MM.1S (cell line): ENCODE measurements around the gene PRIM1.
A peak's percentile ranks its signal among the peaks of the same experiment; 100 is the strongest.

ENCODE experiments used
- DNase-seq: peaks from one replicate; pipeline ENCODE4 v3.0.0-alpha.2; 2015
- H2AFZ ChIP-seq: fragments of 300-600 bp; sonication (generic); 2 replicates; pipeline ENCODE4 v1.6.0; 2016; ENCODE audit warnings: antibody characterized with exemption, low read length
- H3F3A ChIP-seq: fragments of 300-600 bp; sonication (generic); 2 replicates; pipeline ENCODE4 v1.6.1; 2016; ENCODE audit warnings: mild to moderate bottlenecking, antibody characterized with exemption, low read length, moderate library complexity, mixed read lengths; ENCODE audit not compliant: insufficient read depth
- H3K27ac ChIP-seq: fragments of 300-600 bp; sonication (generic); 2 replicates; pipeline ENCODE4 v1.5.1; 2016; ENCODE audit warnings: mild to moderate bottlenecking, low read length
- H3K27me3 ChIP-seq: fragments of 300-600 bp; sonication (generic); replicated peaks from 2 replicates; pipeline ENCODE4 v1.6.0; 2016; ENCODE audit warnings: low read length; ENCODE audit not compliant: insufficient read depth
- H3K36me3 ChIP-seq: fragments of 300-600 bp; sonication (generic); replicated peaks from 2 replicates; pipeline ENCODE4 v1.6.1; 2016; ENCODE audit warnings: mild to moderate bottlenecking, low read length, mixed read lengths; ENCODE audit not compliant: insufficient read depth
- H3K4me1 ChIP-seq: fragments of 300-600 bp; sonication (generic); 2 replicates; pipeline ENCODE4 v1.6.1; 2016; ENCODE audit warnings: low read length, mixed read lengths
- H3K4me2 ChIP-seq: fragments of 300-600 bp; sonication (generic); 2 replicates; pipeline ENCODE4 v1.6.0; 2016; ENCODE audit warnings: low read depth, low read length
- H3K4me3 ChIP-seq: fragments of 300-600 bp; sonication (generic); 2 replicates; pipeline ENCODE4 v1.5.1; 2016; ENCODE audit warnings: low read length, mixed read lengths
- H3K79me2 ChIP-seq: fragments of 300-600 bp; sonication (generic); 2 replicates; pipeline ENCODE4 v1.6.1; 2016; ENCODE audit warnings: mixed run types, low read length, mixed read lengths
- H3K9ac ChIP-seq: fragments of 300-600 bp; sonication (generic); 2 replicates; pipeline ENCODE4 v1.6.1; 2016; ENCODE audit warnings: low read length, mixed read lengths
- H3K9me2 ChIP-seq: fragments of 300-600 bp; sonication (generic); replicated peaks from 2 replicates; pipeline ENCODE4 v1.6.1; 2016; ENCODE audit warnings: mild to moderate bottlenecking, low read length, mixed read lengths; ENCODE audit not compliant: insufficient read depth
- H3K9me3 ChIP-seq: fragments of 300-600 bp; sonication (generic); replicated peaks from 2 replicates; pipeline ENCODE4 v1.6.1; 2016; ENCODE audit warnings: mild to moderate bottlenecking, low read length, mixed read lengths; ENCODE audit not compliant: insufficient read depth
- H4K20me1 ChIP-seq: fragments of 300-600 bp; sonication (generic); 2 replicates; pipeline ENCODE4 v1.6.1; 2016; ENCODE audit warnings: mild to moderate bottlenecking, low read length, moderate library complexity, mixed read lengths; ENCODE audit not compliant: insufficient read depth
- EZH2 ChIP-seq: fragments of 300-600 bp; sonication (generic); optimal IDR thresholded peaks from 2 replicates; pipeline ENCODE3; 2017; ENCODE audit warnings: low read depth, mild to moderate bottlenecking, antibody characterized with exemption, low read length, mixed read lengths
- EZH2phosphoT487 ChIP-seq: fragments of 300-600 bp; sonication (generic); IDR thresholded peaks from 2 replicates; pipeline ENCODE4 v1.6.1; 2018; ENCODE audit warnings: antibody characterized with exemption, low read length
- TF ChIP-seq, protein P1 (sequence below): fragments of 300-600 bp; sonication (generic); IDR thresholded peaks from 2 replicates; pipeline ENCODE4 v1.5.1; 2016; ENCODE audit warnings: antibody characterized with exemption, low read length, mixed read lengths

Gene PRIM1

DNA sequence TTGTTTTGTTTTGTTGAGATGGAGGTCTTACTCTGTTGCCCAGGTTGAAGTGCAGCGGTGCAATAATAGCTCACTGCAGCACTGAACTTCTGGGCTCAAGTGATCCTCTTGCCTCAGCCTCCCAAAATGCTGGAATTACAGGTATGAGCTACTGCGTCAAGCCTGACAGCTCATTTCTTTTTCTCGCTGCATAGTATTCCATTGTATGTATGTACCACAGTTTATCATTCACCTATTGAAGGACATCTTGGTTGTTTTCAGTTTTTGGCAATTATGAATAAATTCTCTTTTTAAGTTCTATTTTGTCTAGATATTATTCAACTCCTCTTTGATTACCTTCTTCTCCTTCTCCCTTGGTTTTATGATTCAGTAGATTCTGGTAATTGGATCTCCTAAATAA is 24.5 kb upstream of the PRIM1 start:
- TF ChIP-seq, protein P1, sequence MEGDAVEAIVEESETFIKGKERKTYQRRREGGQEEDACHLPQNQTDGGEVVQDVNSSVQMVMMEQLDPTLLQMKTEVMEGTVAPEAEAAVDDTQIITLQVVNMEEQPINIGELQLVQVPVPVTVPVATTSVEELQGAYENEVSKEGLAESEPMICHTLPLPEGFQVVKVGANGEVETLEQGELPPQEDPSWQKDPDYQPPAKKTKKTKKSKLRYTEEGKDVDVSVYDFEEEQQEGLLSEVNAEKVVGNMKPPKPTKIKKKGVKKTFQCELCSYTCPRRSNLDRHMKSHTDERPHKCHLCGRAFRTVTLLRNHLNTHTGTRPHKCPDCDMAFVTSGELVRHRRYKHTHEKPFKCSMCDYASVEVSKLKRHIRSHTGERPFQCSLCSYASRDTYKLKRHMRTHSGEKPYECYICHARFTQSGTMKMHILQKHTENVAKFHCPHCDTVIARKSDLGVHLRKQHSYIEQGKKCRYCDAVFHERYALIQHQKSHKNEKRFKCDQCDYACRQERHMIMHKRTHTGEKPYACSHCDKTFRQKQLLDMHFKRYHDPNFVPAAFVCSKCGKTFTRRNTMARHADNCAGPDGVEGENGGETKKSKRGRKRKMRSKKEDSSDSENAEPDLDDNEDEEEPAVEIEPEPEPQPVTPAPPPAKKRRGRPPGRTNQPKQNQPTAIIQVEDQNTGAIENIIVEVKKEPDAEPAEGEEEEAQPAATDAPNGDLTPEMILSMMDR, result no peak
- TF ChIP-seq EZH2 (no peak), EZH2phosphoT487 (no peak)
- Histone ChIP-seq H3K27me3 (no peaks in the 10 kb centered on the region), H3K36me3 (no peaks in the 10 kb centered on the region), H3K4me2 (no peak overlapping the region), H3K4me3 (no peak overlapping the region), H3K9ac (no peak overlapping the region), H3K9me2 (no peaks in the 10 kb centered on the region), H3K27ac (no peak overlapping the region), H3K79me2 (no peaks in the 10 kb centered on the region), H4K20me1 (no peaks in the 10 kb centered on the region), H3F3A (no peaks in the 10 kb centered on the region), H2AFZ (no peak overlapping the region), H3K9me3 (no peaks in the 10 kb centered on the region), H3K4me1 (no peaks in the 10 kb centered on the region)
- DNase-seq, result no peak

- H3K36me3 ChIP-seq, result no peaks in the 10 kb centered on the region
- no peak overlapping the region for H2AFZ ChIP-seq
- no peak overlapping the region for H3K27ac ChIP-seq
- H3K4me2 ChIP-seq, result peak overlapping the region; percentile 15; the same call in 1 of the 2 replicates
- no peaks in the 10 kb centered on the region for H3K9me2 ChIP-seq
- no peak overlapping the region for H3K4me3 ChIP-seq
- no peaks in the 10 kb centered on the region for H3K79me2 ChIP-seq
- H3F3A ChIP-seq, result no peaks in the 10 kb centered on the region
- no peaks in the 10 kb centered on the region for H4K20me1 ChIP-seq
- no peaks in the 10 kb centered on the region for H3K27me3 ChIP-seq
- H3K9ac ChIP-seq, result no peak overlapping the region
- H3K9me3 ChIP-seq, result no peaks in the 10 kb centered on the region
- DNase-seq, result no peak
- H3K4me1 ChIP-seq, result no peaks in the 10 kb centered on the region
- TF ChIP-seq EZH2phosphoT487 (no peak), EZH2 (no peak)
- TF ChIP-seq, protein P1, result no peak
Measured at GRCh38 chr12:56775638-56776037, 23.5 kb upstream of the PRIM1 start.

DNA sequence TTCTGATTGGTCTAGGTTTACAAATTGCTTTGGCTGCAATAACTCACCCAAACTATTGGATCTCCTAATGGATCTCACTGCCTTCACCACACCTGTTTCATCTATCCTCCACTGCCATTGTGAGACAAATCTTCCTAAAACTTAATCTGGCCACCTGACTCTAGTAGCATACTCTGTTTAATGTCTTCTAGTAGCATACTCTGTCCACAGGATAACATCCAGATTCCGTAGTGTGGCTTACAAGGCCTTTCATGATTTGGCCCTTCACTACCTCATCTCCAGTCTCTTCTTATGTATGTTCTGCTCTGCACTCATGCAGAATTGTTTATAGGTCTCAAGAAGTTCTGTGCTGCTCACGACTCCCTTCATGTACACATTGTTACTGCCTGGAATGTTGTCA is 21.0 kb upstream of the PRIM1 start:
- Histone ChIP-seq H3K4me2 (no peak overlapping the region), H3K4me1 (no peaks in the 10 kb centered on the region), H3K9me3 (no peaks in the 10 kb centered on the region), H3K79me2 (no peaks in the 10 kb centered on the region), H2AFZ (no peak overlapping the region), H3K4me3 (no peak overlapping the region), H4K20me1 (no peaks in the 10 kb centered on the region), H3K27me3 (no peaks in the 10 kb centered on the region), H3K9ac (no peak overlapping the region), H3K9me2 (no peaks in the 10 kb centered on the region), H3K36me3 (no peaks in the 10 kb centered on the region), H3K27ac (no peak overlapping the region), H3F3A (no peaks in the 10 kb centered on the region)
- TF ChIP-seq EZH2, result no peak
- DNase-seq, result no peak

GRCh38 chr12:56772625-56773024 is 20.5 kb upstream of the PRIM1 start:
- Histone ChIP-seq H3K27ac (no peak overlapping the region), H3F3A (no peaks in the 10 kb centered on the region), H3K9me3 (no peaks in the 10 kb centered on the region), H3K4me1 (no peaks in the 10 kb centered on the region), H4K20me1 (no peaks in the 10 kb centered on the region), H3K9me2 (no peaks in the 10 kb centered on the region), H3K27me3 (no peaks in the 10 kb centered on the region), H3K79me2 (no peaks in the 10 kb centered on the region), H3K4me3 (no peak overlapping the region), H3K9ac (no peak overlapping the region), H2AFZ (no peak overlapping the region), H3K36me3 (no peaks in the 10 kb centered on the region), H3K4me2 (no peak overlapping the region)
- TF ChIP-seq EZH2, result no peak
- TF ChIP-seq, protein P1, result no peak
- no peak for DNase-seq
